ENCODE data around the gene IKZF2. TPM values are rescaled to one million over a fixed set of nuclear protein-coding genes. Genes with fewer than 3 reads are reported as not detected.

Gene IKZF2
- total and polyA plus RNA-seq, 4 donors = 0.35 to 4.7 (median 2.5) TPM

DNA sequence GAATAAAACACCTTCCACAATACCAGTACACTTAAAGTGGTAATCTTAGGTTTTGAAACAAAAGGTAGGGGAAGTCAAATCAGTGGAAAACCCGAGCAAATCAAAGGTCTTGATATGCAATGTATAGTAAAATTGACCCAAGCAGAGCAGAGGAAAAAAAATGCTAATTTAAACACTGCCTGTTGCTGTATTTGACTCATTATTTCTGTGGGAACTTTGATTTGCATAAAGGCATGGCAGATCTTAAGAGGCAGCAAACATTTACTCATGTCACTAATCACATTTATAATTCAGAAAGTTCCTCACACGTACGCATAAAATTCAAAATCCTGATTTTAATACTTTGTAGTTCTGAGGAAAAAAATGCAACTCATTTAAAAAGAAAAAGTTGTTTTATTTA, 64.4 kb downstream of the IKZF2 start:
- Histone ChIP-seq H3K9ac (ENCODE audit: low read depth in 1 of 2, low read length in 2 of 2) (no peak overlapping the region), H3K36me3 (ENCODE audit: control insufficient read depth in 4 of 4, insufficient read depth in 3 of 4, low read depth in 1 of 4, low read length in 3 of 4) (no peaks in the 10 kb centered on the region), H3K4me1 (ENCODE audit: control insufficient read depth in 4 of 4, insufficient read depth in 4 of 4, low read length in 3 of 4) (peaks cover 0 to 3% (median 0%) of the 10 kb centered on the region in 4 donors), H3K9me3 (ENCODE audit: control insufficient read depth in 4 of 4, low read length in 3 of 4) (no peaks in the 10 kb centered on the region), H3K27me3 (ENCODE audit: control insufficient read depth in 4 of 4, insufficient read depth in 4 of 4, low read length in 3 of 4) (no peaks in the 10 kb centered on the region), H3K4me3 (ENCODE audit: low read depth in 1 of 3, low read length in 3 of 3) (no peak overlapping the region), H3K27ac (ENCODE audit: low read depth in 1 of 2, low read length in 2 of 2) (no peak overlapping the region)
- TF ChIP-seq GABPA (IDR thresholded peaks at IDR 0.05 in 1 of 2, conservative IDR thresholded peaks at IDR 0.05 in 1 of 2) (no peak), SP1 (IDR thresholded peaks at IDR 0.05) (no peak), YY1 (IDR thresholded peaks at IDR 0.05) (no peak), TAF1 (conservative IDR thresholded peaks at IDR 0.05) (no peak), NR2F2 (IDR thresholded peaks at IDR 0.05) (no peak), FOXA1 (IDR thresholded peaks at IDR 0.05) (no peak), HNF4A (conservative IDR thresholded peaks at IDR 0.05) (no peak), FOXA2 (IDR thresholded peaks at IDR 0.05) (no peak), EGR1 (IDR thresholded peaks at IDR 0.05; ENCODE audit: low read depth in 2 of 2) (no peak), HNF4G (IDR thresholded peaks at IDR 0.05) (no peak), JUND (IDR thresholded peaks at IDR 0.05) (no peak), RXRA (IDR thresholded peaks at IDR 0.05) (no peak), RAD21 (IDR thresholded peaks at IDR 0.05) (no peak)
- TF ChIP-seq, protein P1, sequence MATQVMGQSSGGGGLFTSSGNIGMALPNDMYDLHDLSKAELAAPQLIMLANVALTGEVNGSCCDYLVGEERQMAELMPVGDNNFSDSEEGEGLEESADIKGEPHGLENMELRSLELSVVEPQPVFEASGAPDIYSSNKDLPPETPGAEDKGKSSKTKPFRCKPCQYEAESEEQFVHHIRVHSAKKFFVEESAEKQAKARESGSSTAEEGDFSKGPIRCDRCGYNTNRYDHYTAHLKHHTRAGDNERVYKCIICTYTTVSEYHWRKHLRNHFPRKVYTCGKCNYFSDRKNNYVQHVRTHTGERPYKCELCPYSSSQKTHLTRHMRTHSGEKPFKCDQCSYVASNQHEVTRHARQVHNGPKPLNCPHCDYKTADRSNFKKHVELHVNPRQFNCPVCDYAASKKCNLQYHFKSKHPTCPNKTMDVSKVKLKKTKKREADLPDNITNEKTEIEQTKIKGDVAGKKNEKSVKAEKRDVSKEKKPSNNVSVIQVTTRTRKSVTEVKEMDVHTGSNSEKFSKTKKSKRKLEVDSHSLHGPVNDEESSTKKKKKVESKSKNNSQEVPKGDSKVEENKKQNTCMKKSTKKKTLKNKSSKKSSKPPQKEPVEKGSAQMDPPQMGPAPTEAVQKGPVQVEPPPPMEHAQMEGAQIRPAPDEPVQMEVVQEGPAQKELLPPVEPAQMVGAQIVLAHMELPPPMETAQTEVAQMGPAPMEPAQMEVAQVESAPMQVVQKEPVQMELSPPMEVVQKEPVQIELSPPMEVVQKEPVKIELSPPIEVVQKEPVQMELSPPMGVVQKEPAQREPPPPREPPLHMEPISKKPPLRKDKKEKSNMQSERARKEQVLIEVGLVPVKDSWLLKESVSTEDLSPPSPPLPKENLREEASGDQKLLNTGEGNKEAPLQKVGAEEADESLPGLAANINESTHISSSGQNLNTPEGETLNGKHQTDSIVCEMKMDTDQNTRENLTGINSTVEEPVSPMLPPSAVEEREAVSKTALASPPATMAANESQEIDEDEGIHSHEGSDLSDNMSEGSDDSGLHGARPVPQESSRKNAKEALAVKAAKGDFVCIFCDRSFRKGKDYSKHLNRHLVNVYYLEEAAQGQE (IDR thresholded peaks at IDR 0.05) = no peak
- TF ChIP-seq, protein P2, sequence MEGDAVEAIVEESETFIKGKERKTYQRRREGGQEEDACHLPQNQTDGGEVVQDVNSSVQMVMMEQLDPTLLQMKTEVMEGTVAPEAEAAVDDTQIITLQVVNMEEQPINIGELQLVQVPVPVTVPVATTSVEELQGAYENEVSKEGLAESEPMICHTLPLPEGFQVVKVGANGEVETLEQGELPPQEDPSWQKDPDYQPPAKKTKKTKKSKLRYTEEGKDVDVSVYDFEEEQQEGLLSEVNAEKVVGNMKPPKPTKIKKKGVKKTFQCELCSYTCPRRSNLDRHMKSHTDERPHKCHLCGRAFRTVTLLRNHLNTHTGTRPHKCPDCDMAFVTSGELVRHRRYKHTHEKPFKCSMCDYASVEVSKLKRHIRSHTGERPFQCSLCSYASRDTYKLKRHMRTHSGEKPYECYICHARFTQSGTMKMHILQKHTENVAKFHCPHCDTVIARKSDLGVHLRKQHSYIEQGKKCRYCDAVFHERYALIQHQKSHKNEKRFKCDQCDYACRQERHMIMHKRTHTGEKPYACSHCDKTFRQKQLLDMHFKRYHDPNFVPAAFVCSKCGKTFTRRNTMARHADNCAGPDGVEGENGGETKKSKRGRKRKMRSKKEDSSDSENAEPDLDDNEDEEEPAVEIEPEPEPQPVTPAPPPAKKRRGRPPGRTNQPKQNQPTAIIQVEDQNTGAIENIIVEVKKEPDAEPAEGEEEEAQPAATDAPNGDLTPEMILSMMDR (IDR thresholded peaks at IDR 0.05; ENCODE audit: low read depth, low read length, missing input control) = no peak
- TF ChIP-seq, protein P3, sequence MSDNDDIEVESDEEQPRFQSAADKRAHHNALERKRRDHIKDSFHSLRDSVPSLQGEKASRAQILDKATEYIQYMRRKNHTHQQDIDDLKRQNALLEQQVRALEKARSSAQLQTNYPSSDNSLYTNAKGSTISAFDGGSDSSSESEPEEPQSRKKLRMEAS (IDR thresholded peaks at IDR 0.05) = no peak
- TF ChIP-seq, protein P4, sequence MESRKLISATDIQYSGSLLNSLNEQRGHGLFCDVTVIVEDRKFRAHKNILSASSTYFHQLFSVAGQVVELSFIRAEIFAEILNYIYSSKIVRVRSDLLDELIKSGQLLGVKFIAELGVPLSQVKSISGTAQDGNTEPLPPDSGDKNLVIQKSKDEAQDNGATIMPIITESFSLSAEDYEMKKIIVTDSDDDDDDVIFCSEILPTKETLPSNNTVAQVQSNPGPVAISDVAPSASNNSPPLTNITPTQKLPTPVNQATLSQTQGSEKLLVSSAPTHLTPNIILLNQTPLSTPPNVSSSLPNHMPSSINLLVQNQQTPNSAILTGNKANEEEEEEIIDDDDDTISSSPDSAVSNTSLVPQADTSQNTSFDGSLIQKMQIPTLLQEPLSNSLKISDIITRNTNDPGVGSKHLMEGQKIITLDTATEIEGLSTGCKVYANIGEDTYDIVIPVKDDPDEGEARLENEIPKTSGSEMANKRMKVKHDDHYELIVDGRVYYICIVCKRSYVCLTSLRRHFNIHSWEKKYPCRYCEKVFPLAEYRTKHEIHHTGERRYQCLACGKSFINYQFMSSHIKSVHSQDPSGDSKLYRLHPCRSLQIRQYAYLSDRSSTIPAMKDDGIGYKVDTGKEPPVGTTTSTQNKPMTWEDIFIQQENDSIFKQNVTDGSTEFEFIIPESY (IDR thresholded peaks at IDR 0.05) = no peak
- TF ChIP-seq, protein P5, sequence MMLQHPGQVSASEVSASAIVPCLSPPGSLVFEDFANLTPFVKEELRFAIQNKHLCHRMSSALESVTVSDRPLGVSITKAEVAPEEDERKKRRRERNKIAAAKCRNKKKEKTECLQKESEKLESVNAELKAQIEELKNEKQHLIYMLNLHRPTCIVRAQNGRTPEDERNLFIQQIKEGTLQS (IDR thresholded peaks at IDR 0.05) = no peak
- no peak for DNase-seq (ENCODE audit: low spot score)
- 89% methylated on average over 3 of the region's 3 CpGs for WGBS
